Left forelimb (tissue), 1 donor: ENCODE measurements around the gene CHD5.
"Not testable (repeated sequence)": the region's sequence is repeated elsewhere in the genome, so short reads cannot be mapped to it uniquely, and the experiment has no call there.

Source experiments
- DNase-seq: peaks from one replicate; pipeline ENCODE4 v3.0.0-alpha.2; 2018; ENCODE audit warnings: low spot score

CHD5 gene

DNA sequence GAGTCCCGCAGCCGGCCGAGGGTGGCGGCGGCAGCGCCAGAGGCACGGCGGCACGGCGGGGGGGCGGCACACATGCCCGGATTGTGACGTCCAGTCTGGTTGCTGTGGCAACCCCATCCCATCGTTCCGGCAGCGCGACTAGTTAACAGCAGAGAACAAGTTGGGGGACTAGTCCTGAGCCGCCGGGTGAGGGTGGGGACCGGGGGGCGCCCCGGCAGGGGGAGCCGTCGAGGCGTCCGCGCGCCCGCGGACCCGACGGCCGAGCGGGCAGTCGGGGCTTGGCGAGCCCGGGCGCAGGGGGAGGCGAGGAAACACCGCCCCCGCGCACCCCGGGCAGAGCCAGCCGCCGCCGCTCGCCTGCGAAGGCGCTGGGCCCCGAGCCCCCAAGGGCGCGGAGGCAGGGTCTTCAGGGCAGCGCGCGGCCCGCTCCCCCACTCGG, at the start of gene CHD5:
TSS of gene CHD5 (minus strand) at position 54 of the 439 bp plus-strand sequence. CDS start 298 bp downstream, outside the sequence.
- DNase-seq: no peak

DNA sequence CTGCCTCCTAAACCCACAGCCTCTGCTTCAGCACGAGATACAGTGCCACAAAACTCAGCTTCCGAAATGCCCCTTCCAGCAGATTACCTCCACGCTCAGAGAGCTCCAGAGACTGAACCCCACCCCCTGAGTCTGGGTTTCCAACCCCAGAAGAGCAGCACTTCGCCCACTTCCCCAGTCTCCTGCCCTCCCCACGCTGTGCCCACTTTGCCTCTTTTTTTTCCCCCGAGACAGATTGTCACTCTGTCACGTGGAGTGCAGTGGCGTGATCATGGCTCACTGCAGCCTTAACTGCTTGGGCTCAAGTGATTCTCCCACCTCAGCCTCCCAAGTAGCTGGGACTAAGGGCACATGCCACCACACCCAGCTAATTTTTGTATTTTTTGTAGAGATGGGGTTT, 45.5 kb upstream of the CHD5 start:
- no peak for DNase-seq

DNA sequence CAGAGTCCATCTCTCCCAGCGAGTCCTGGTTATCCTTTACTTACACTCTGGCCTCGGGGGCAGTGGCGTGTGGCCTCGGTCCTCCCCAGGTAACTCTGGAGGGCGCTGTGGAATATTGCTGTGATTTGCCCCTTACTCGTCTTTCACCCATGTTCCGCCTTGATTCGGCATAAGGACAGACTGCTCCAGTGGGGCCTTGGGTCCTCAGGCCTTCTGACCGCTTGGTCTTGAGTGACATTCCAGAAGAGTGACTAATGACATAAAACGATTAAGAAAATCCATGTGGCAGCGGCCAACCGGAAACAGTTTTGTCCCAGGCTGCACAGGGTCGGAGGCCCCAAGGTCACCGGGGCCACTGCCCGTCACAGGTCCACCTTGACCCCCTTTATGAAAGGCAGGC, 44.6 kb upstream of the CHD5 start:
- DNase-seq: no peak

DNA sequence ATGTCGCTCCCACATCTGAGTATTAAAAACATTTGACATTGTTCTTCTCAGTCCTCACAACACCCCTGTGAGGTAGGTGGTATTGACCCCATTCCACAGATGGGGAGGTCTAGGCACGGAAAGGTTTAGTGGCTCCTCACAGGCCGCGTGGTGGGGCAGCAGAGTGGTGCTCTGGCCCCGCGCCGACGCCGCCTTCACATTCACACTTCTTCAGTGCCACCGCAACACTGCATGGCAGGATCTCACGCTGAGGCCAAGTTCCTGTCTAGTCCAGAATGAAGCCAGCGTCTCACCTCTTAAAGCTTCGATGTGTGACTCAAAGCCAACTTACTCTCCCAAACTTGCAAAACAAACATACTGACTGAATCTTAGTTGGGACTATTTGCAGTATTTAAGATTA, 43.5 kb upstream of the CHD5 start:
- no peak for DNase-seq

DNA sequence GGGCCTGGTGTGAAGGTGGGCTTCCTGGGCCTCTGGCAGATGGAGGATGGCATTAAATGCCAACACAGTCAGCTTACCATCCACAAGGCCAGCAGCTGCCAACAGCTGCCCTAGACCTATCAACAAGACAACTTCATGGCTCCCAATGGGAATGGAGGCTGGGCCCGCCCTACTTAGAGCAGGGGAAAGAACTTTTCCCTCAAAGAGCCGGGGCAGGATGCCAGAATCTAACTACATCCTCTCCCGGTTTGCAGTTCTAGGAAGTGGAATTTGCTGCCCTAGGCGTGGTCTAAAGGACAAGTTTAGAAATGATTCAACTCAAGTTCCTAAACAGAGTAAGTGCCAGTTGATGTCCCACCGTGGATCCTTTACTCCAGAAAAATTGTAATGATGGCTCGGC, 42.5 kb upstream of the CHD5 start:
- DNase-seq: no peak

DNA sequence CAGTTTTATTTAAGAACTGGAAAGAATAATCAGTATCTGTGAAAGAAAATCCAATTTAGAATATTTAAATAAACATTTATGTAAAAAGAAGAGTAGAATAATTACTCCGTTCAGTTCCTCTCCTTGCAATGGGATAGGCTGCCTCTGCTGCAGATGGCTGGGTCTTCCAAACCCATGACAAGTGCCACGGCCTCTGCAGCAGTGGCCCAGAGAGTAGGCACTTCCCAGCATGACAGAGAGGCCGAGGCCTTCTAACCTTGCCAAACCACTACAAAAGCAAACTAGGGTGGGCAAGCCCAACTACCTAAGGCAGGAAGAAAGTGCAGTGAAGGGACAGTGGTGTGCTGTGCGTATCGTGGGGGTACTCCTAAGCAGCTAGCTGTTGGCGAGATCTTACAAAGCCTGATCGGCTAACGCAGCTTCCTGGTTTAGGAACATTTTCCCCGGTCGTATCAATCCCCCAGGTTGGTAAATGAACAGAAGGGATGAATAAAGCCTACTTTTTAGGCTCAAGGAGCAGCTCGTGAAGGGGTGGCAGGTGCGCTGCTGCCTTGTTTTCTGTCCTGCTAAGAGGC, 41.2 kb upstream of the CHD5 start:
- no peak for DNase-seq

DNA sequence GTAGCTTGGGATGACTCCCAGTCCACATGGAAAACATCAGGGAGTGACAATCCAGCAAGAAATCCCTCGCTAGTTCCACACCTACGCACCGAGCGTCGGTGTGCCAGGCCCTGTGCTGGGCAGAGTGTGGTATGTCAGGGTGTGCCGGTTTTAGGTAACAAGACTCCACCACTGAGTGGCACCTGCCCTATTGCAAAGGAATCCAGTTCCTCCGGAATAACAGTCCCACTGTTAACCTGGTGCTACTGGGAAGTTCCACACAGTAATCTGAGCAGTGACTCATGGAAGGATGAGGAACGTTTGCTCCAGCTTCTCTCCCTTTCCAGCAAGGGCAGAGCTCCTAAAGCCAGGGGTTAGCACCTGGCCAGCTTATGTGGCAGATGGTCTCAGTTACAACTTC, 40.1 kb upstream of the CHD5 start:
- DNase-seq: no peak

DNA sequence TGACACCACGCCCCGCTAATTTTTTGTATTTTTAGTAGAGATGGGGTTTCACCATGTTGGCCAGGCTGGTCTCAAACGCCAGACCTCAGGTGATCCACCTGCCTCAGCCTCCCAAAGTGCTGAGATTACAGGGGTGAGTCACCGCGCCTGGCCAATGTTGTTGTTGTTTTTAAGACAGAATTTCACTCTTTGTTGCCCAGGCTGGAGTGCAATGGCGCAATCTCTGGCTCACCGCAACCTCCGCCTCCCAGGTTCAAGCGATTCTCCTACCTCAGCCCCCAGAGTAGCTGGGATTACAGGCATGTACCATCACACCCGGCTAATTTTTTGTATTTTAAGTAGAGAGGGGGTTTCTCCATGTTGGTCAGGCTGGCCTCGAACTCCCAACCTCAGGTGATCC, 39.5 kb upstream of the CHD5 start:
- DNase-seq: not testable (repeated sequence)

DNA sequence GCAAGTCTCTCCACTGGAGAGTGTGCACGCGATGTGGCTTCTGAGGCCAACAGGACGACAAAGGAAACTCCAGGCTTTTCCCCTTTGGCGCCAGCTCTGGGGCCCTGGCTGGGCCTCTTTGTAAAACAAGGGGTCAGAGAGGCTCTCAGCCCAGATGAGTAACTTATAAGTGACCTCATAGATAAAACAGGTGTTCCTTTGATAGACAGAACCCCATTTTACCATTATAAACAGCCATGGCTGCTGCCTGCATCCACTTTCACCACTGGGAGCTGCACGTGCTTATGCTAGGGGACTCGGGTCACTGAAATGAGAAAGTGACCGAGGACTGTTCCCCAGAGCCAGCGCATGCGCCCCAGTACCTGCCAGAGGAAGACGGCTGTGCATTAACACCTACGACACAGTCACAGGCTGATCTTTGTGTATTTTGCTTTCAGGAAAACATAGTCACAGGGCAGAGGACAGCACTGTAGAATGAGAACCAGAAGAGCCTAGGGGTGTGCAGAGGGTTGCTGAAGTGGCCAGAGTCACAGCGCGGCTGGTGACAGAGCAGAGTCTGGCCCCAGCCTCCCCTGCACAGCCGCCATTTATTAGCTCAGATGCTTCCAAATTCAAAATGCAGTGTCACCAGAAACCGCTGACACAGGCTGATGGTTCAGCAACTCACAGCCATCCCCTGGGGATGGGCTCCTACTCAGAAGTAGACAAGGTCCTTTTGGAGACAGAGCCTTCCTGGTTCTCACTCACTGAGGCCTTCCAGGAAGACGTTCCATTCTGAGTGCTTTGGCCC, 38.4 kb upstream of the CHD5 start:
- DNase-seq: no peak

DNA sequence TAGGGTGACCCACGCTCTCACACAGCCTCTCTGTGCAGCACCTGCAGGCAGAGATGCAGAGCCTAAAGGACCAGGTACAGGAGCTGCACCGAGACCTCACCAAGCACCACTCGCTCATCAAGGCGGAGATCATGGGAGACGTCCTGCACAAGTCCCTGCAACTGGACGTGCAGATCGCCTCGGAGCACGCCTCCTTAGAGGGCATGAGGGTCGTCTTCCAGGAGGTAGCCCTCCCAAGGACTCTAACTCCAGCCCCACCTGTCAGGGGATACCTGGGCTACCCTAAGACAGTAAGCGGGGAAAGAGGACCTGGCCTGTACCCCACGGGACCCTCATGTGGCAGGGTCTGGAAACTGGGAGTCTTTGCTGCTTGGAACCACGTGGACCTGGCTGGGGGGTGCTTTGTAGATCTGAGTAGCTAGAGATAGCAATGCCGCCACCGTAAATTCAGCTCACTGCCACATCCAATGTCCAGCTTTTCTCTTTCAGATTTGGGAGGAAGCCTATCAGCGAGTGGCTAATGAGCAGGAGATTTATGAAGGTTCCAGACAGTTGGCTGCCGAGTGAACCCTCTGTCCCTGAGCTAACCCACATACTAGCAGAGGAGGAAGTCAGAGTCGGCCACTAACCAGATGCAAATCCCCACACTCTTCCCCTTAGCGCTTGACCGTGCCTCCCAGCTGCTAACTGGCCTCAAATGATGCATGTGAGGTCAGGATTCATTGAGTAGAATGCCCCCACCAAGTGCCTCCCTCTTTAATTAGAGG, 32.3 kb upstream of the CHD5 start:
- DNase-seq: no peak

DNA sequence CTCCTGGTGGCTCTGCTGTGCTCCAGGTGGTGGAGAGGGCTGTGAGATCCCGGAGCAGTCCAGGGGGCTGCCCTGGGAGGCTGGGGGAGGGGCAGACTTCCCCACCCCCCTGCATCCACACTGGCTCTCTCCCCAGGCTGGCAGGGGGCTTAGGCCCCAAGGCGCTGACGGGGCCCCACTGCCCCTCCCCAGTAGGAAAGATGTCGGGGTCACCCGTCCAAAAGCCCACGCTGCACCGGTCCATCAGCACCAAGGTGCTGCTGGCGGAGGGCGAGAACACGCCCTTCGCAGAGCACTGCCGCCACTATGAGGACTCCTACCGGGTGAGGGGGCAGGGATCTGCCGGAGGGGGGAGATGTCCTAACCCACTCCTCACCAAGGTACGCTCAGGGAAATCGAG, 31.6 kb upstream of the CHD5 start:
- no peak for DNase-seq

DNA sequence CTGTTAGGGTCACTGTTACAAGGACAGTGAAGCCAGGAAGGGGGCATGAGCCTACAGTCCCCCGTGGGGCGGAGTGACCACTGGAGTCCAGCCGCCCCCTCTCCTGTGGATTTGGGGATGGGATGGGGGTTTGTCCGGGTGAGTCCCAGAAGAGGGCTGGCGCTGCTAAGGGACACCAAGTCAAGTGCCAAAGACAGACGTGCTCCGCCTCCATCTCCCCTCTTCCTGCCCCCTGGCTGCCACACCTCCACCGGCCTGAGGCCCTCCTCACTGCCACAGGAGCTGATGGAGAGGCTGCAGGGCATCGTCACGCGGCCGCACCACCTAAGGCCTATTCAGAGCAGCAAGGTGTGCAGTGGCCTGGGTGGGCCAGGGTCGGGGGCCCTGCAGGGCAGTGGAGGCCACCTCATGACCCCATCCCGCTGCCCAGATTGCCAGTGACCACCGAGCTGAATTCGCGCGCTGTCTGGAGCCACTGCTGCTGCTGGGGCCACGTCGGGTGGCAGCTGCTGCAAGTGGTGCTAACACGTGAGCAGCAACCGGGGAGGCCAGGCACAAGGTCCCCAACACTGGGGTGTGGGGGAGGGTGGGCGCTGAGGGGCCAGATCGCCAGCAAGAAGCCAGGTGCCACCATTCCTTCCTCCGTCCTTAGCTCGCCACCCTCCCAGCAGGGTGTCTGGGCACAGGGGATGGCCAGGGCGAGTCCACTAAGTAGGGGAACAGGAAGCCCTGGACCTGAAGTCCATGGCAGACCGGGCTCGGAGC, 30.7 kb upstream of the CHD5 start:
- DNase-seq: no peak

DNA sequence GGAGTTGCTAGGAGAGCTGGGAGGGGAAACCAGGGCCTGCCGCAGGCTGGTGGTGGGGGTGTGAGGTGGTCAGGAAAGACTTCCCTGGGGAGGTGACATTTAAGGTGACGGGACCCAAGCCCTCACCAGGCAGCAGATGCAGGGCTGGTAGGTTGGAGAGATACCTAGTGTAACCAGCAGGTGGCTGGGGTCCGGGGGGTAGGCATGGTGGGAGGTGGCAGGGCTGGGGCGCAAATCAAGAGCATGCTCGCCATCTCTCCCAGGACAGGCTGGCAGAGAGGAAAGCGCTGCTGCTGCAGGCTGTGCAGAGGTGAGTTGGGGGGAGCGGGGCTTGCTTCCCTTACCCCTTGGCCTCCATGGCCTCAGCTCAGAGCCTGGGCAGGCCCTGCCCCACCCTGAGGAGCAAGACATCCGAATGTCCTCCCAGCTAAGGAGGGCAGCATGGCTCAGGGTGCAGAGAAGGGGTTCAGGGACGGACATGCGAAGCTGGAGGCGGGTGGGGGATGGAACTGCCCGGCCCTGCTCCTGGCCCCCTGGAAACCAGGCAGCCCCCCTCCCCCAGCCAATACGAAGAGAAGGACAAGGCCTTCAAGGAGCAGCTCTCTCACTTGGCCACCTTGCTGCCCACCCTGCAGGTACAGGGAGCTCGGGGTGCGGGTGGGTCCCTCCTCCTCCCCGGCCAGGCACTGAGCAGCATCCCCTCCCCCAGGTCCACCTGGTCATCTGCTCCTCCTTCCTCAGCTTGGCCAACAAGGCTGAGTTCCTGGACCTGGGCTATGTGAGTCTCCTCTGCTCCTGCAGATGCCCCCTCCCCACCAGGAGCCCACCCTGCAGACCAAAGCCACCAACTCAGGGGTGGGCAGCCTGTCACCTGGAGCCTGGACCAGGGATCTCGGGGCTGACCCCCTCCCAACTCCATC, 29.8 kb upstream of the CHD5 start:
- no peak for DNase-seq

DNA sequence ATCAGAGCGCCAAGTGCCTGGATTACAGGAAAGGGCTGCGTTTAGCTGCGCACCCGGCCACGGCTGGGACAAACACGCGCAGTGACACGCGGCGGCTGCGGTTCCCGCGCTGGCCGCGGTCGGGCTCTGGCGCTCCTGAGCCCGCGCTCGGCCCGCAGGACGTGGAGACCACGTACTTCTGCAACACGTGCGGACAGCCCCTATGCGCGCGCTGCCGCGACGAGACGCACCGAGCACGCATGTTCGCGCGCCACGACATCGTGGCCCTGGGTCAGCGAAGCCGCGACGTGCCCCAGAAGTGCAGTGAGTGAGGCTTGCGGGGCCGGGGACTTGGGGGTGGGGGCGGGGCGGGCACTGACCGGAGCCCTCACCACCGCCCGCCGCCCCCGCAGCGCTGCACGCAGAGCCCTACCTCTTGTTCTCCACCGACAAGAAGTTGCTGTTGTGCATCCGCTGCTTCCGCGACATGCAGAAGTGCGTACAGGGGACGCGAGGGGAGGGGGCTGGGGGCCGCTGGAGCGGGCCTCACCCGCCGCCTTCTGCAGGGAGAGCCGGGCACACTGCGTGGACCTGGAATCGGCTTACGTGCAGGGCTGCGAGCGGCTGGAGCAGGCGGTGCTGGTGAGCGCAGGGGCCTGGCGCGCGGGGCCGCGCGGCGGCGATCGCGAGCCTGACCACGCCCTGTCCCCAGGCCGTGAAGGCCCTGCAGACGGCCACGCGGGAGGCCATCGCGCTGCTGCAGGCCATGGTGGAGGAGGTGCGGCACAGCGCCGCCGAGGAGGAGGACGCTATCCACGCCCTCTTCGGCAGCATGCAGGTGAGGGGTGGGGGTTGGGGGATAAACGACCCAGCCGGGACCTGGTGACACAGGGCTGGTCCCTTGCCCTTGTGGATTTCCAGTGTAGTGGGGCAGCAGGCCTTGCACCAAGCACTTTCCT, 28.9 kb upstream of the CHD5 start:
- DNase-seq: no peak

DNA sequence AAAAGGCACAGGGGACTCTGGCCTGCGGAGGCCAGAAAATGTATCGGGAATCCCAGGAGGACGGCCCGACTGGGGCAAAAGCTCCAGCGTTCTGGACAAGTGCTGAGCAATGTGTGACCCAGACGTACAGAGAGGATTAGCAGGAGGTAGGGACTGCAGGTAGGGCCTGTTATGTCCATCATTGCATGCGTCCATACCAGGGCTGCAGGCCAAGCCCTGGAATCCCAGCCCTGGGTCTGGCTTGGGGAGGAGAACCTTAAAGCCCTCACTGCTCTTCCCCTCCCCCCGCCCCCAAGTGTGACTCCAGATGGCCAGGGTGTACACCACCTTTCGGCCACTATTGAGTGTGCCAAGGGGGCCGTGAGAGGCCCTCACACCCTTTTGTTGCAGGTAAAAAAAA, 27.8 kb upstream of the CHD5 start:
- no peak for DNase-seq

DNA sequence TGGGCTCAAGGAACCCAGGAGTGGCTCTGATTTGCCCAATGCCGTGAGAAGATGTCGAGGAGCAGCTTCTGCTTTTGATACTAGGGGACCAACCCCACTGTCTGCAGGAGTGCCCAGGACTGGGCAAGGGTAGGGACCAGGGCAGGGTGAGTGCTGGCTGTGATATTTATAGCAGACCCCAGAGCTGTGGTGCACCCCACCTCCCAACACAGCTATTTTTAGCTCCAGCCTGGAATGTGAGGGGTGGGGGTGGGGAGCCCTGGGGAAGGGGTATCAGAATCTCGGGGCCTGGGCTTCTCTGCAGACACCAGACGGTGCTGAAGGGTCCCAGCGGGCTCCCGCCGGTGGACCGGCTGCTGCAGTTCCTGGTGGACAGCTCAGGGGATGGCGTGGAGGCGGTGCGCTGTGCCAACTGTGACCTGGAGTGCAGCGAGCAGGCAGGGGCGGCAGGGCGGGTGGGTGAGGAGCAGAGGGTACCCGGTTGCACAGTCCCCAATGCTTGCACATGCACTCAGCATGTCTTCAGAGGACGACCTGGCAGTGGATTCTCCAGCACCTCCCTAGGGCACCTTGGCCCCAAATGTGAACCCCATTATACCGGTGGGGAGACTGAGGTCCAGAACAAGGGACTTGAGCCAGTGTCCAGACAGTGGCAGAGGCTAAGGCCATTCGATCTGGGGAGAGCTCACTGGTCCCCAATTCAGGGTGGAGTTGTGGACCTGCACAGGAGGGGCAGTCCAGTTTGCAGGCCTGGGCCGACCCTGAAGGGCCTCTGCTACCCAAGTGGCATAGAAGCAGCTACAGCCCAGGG, 27.2 kb upstream of the CHD5 start:
- DNase-seq: no peak

DNA sequence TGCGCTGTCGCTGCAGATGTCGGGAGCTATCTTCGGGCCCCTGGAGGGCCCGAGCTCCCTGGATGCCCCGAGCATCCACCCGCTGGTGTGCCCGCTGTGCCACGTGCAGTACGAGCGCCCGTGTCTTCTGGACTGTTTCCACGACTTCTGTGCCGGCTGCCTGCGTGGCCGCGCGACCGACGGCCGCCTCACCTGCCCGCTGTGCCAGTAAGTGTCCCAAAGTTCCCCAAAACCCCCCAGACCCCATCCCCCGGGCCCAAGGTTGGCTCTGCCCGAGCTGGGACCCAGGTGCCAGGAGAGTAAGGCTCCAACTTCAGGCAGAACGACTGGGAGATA, 26.4 kb upstream of the CHD5 start:
- DNase-seq: no peak

DNA sequence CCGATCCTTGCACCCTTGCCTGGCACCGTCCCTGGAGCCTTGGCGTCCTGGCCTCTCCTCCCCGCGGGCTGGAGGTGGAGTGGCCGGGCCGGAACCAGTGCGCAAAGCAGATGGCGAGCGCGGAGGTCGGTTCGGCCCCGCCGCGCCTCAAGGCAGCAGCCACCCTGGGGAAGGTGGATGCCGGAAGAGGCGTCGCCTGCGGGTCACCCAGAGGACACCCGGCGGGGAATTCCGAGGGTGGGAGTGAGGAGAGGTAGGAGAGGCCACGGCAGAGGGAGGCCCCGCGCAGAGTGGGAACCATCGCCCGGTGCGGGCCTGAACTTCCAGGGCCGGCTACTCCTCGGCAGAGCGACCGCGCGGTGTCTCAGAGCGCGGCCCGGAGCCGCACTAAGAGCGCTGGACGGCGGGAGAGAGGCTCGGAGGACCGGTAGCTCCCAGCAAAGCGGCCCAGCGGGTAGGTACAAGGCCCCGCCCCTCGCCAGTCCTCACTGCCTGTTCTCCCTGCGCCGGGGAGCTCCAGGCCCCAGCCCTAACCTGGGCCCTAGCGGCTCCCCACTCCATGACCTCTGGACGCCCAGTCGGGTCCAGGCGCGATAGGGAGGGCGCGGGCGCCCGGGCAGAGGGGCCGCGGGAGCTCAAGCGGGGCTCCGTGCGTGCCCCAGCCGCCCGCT, 25.9 kb upstream of the CHD5 start, which contains the start of gene RNF207:
TSS of gene RNF207 (plus strand) at position 271 of the 671 bp plus-strand sequence. CDS start 417 bp downstream, outside the sequence.
- DNase-seq: peak; percentile 83

DNA sequence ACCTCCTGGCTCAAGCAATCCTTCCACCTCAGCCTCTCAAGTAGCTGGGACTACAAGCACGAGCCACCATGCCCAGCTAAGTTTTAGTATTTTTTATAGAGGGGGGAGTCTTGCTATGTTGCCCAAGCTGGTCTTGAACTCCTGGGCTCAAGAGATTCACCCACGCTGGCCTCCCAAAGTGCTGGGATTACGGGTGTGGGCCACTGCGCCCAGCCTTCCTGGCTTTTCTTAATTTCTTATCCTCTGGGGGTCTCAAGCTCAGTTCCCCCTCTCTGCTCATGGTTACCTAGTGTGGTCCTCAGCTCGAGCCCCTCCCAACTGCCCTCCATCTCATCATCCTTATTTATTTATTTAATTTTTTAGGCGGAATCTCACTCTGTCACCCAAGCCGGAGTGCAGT, 22.1 kb upstream of the CHD5 start:
- no peak for DNase-seq
